GM21390 (cell line): ENCODE measurements around the gene MINDY4.

Experiments used
- ATAC-seq: cut with Tn5 transposase; IDR thresholded peaks from one replicate; pipeline ENCODE4 v1.9.1; 2021; ENCODE audit not compliant: unreplicated experiment

MINDY4 gene

DNA sequence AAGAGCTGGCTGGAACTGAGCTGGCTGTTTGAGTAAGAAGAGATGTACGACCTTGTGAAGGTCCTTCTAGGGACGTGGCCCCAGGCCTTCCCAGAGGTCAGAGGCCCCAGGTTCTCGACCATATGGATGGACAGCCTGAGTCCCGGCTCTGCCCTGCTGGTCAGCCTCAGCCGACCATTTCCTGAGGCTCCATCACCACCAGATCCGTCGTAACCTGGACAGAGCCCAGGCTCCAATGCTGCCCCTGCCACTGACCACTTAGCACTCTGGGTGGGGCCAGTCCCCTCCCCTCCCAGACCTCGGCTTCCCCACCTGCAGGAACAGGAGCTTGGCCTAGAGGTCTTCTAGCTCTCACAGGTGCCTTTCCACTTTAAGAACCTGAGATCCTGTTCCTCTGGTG, 29.9 kb upstream of the MINDY4 start:
- ATAC-seq, result no peak

- no peak for ATAC-seq
Observed at GRCh38 chr7:30743371-30744074, 27.7 kb upstream of the MINDY4 start.

- ATAC-seq, result no peak
Observed at GRCh38 chr7:30744075-30744417, 27.2 kb upstream of the MINDY4 start.

GRCh38 chr7:30745261-30745941, 25.8 kb upstream of the MINDY4 start:
- no peak for ATAC-seq

DNA sequence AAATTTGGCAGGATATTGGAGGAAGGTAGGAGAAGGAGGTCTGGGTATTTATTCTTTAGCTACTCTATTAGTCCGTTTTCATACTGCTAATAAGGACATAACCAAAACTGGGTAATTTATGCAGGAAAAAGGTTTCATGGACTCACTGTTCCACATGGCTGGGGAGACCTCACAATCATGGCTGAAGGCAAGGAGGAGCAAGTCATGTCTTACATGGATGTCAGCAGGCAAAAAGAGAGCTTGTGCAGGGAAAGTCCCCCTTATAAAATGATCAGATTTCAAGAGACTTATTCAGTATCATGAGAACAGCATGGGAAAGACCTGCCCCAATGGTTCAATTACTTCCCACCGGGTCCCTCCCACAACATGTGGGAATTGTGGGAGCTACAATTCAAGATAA, 21.2 kb upstream of the MINDY4 start:
- no peak for ATAC-seq

DNA sequence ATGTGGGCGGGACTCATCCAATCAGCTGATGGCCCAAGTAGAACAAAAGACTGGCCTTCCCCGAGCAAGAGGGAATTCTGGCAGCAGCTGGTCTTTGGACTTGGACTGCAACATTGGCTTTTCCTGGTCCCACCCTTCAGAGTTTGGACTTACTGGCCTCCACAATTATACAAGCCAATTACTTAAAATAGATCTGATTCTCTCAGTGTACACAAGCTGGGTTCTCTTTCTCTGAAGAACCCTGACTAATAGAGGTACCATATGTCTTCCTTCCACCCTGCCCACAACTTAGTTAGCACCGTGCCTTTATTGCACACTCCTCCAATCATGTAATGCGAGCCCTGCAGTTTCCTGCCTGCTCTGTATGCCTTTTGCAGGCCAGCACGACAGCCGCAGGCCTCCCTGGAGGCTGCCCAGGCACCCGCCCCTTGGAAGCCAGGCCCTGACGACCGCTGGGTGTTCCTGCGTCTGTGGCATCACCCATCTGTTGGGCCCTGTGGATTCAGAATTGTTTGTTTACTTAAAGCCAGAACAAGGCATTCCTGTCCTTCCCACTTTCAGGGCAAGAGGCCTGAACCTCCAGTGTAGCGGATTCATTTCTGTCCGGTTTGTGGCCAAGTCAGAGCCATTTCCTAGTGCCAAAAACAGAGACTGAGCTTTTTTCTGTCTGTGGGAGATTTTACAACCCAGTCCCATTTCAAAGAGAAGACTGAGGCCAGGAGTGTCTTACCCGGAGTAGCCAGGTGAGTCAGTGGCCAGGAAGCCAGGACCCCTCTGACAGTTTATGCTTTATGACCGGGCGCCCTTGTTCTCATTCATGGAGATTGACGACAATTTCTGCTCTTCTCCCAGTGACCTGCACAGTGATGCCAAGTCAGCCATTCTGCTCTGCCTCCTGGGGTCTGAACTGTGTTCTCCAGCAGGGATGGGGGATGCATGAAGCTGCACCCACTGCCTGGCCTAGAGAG, 20.2 kb upstream of the MINDY4 start:
- no peak for ATAC-seq

DNA sequence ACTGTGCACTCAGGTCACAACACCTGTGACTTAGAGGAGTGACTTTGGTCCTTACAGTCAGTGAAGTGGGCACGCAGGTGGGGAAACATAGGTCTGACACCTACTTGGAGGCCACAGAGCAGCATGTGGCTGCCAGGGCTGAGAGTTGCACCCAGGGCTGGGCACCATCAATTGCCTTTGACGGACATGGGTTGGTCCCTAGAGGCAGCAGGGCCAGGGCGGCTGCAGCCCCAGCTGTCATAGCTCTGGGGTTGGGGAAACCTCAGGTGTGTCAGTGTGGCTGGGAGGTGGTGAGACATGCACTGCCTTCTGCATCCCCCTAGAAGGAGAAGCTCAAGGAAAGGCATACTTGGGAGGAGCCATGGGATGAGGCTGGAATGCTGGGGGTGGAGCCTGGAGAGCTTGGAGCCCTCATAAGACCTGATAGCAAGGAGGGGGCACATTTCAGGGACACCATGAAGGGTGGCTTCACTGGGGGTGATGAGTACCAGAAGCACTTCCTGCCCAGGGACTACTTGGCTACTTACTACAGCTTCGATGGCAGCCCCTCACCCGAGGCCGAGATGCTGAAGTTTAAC, 19.4 kb upstream of the MINDY4 start, which contains the start of gene INMT:
Gene INMT, plus strand, starts transcription at position 440 of the 578 bp plus-strand sequence. Its CDS starts 16 bp downstream, at position 456.
- ATAC-seq, result no peak

GRCh38 chr7:30752484-30752883, 18.7 kb upstream of the MINDY4 start:
- no peak for ATAC-seq

- ATAC-seq, result no peak
Observed at GRCh38 chr7:30752979-30753378, 18.2 kb upstream of the MINDY4 start.

- ATAC-seq, result no peak
Observed at GRCh38 chr7:30754315-30754877, 16.8 kb upstream of the MINDY4 start.

DNA sequence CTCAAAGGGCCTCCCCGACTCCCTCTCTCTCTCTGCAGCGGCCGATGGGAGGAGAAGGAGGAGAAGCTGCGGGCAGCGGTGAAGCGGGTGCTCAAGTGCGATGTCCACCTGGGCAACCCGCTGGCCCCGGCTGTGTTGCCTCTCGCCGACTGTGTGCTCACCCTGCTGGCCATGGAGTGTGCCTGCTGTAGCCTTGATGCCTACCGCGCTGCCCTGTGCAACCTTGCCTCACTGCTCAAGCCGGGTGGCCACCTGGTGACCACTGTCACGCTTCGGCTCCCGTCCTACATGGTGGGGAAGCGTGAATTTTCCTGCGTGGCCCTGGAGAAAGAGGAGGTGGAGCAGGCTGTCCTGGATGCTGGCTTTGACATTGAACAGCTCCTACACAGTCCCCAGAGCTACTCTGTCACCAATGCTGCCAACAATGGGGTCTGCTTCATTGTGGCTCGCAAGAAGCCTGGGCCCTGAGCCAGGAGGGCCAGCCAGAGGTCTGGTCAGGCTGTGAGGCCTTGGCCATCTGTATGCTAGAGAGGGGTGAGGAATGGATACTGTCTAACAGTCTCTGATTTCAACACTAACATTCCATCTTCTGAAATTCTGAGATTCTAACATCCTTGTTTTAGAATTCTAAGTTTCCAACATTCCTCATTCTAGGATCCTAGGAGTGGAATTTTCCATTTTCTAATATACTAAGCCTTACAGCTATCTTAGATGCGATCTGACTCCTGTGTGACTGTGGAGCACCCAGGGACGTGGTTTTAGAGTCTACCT, 15.6 kb upstream of the MINDY4 start:
- ATAC-seq, result no peak

DNA sequence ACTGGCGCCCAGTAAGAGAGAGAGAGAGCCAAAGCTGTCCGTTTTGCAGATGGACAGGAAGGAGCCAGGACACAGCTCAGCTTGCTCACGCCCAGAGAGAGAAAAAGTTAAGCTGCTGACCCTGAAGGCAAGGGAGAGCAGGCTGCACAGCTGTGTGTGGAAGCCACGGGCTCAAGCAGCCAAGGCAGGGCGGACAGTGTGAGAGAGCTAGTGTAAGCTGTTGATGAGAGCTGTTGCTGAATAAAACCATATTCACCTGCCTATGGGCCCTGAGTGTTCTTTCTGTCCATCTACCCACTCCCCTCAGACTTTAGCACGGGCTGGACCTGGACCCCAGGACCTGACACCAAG, 13.9 kb upstream of the MINDY4 start:
- no peak for ATAC-seq

DNA sequence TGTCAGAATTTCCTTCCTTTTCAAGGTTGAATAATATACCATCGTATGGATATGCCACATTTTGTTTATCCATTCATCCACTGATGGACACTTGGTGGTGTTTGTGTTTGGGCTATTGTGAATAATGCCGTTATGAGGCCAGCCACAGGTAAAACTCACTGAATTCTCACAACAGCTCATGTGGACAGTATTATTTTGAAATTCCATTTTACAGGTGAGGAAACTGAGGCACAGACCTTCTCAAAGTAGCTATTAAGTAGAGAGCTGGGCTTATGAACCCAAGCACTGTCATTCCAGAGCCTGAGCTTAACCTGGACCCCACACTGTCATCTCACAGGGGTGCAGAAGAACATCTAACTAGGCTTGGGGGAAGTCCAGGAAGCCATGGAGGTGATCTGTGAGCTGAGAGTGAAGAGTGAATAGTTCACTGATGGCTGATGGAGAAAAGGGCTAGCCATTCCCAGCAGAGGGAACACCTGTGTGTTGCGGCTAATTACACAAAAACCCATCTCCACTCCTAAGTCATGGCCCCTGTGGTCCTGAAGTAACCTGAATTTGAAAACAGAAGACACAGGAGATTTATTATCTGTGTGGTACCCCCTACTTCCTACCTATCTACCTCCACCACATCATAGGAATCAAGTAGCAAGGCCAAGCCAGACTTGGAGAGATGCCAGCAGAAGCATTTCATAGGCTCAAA, 10.6 kb upstream of the MINDY4 start:
- no peak for ATAC-seq

- no peak for ATAC-seq
Observed at GRCh38 chr7:30761214-30762156, 9.7 kb upstream of the MINDY4 start.

- ATAC-seq, result peak; percentile 99
Observed at GRCh38 chr7:30764030-30764975, 6.9 kb upstream of the MINDY4 start.

DNA sequence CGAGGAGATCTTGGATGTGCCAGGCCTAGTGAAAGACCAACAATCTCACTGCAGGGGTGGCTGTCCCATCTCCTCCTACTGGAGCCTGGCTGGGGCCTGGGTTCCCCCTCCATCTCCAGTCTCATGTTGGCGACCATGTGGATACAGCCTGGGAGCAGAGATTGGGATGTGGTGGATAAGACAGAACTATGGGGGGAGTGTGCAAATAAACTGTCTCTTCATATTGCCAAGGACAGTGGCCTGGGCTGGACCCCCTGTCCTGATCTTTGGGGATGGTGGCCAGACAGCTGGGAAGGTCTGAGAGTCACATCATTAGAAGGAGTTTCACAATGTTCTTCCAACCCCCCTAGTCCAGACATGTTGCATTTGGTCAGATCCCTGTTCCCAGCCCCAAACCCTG, 5.8 kb upstream of the MINDY4 start:
- ATAC-seq, result no peak

DNA sequence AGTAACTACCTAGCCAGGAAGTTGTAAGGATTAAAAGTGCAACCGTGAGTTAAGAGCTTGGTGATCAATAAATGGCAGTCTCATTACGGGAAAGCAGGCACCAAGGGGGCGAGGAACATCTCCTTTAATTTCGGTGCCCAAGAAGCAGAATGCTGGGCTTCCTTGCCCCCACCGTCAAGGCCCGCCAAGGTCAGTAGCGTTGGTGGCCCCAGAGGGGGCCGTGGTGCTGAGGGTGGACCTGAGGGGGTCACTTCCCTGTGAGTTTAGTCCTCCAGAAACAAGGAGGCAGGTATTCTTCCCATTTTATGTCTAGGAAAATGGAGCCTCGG, 408 bp upstream of the MINDY4 start:
- no peak for ATAC-seq
